ENCODE data around the gene TMED9.

Gene TMED9

DNA sequence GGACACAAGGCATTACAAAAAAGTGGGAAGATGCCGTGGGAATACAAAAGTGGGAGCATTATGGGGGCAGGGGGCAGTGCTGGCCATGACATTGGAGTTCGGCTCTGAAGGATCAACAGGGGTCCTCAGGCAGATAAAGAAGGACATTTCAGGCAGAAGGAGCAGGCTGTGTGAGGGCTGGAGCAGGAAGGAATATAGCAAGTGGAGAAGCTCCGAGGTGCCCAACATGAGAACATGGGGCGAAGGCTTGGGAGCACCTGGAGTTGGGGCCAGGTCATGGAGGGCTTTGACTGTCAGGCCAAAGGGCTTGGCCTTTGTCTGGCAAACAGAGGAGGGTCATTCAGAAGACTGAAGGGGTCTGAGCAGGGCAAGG is 10.4 kb downstream of the TMED9 start:
- H3K9ac ChIP-seq, result no peak overlapping the region
- H3K79me2 ChIP-seq, result peaks cover 5% of the 10 kb centered on the region
- no peaks in the 10 kb centered on the region for H3K9me3 ChIP-seq (ENCODE audit: control insufficient read depth, low read length)
- no peak overlapping the region for H2AFZ ChIP-seq
- no peaks in the 10 kb centered on the region for H3K27me3 ChIP-seq (ENCODE audit: control insufficient read depth, insufficient read depth, low read length)
- TF ChIP-seq, protein P1, sequence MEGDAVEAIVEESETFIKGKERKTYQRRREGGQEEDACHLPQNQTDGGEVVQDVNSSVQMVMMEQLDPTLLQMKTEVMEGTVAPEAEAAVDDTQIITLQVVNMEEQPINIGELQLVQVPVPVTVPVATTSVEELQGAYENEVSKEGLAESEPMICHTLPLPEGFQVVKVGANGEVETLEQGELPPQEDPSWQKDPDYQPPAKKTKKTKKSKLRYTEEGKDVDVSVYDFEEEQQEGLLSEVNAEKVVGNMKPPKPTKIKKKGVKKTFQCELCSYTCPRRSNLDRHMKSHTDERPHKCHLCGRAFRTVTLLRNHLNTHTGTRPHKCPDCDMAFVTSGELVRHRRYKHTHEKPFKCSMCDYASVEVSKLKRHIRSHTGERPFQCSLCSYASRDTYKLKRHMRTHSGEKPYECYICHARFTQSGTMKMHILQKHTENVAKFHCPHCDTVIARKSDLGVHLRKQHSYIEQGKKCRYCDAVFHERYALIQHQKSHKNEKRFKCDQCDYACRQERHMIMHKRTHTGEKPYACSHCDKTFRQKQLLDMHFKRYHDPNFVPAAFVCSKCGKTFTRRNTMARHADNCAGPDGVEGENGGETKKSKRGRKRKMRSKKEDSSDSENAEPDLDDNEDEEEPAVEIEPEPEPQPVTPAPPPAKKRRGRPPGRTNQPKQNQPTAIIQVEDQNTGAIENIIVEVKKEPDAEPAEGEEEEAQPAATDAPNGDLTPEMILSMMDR (IDR thresholded peaks at IDR 0.05), result no peak
- peak overlapping the region; percentile 59 for H3K4me2 ChIP-seq (ENCODE audit: low read length)
- peak overlapping the region; percentile 74 for H3K27ac ChIP-seq
- H3K4me3 ChIP-seq (ENCODE audit: low read depth, low read length), result peak overlapping the region; percentile 38
- no peaks in the 10 kb centered on the region for H3K36me3 ChIP-seq (ENCODE audit: control insufficient read depth, insufficient read depth, low read length)
- H3K4me1 ChIP-seq, result peaks cover 21% of the 10 kb centered on the region

DNA sequence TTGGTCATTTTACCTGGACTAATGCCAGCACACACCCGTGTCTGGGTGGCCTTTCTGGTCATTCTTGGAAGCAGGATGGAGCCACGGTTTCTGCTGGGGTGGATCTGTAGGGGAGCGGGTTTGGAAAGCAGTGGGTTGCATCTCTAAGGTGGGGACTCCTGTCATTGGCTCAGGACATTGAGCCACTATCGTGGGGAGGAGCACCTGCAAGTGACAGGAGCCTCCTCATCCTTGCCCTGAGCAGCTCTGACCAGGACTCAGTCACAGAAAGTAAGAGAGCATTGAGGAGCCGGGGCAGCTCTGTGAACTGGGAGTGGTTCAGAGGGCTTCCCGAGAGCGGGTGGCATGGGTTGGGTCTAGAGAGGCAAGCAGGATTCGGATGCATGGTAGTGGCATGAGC is 11.6 kb downstream of the TMED9 start:
- TF ChIP-seq, protein P1 (IDR thresholded peaks at IDR 0.05), result no peak
- no peak overlapping the region for H3K4me3 ChIP-seq (ENCODE audit: low read depth, low read length)

DNA sequence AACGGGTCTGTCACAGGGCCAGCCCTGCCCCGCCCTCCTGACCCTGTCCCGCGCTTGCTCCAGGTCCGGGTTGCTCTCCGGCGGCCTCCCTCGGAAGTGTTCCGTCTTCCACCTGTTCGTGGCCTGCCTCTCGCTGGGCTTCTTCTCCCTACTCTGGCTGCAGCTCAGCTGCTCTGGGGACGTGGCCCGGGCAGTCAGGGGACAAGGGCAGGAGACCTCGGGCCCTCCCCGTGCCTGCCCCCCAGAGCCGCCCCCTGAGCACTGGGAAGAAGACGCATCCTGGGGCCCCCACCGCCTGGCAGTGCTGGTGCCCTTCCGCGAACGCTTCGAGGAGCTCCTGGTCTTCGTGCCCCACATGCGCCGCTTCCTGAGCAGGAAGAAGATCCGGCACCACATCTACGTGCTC is 12.1 kb downstream of the TMED9 start:
- TF ChIP-seq, protein P1 (IDR thresholded peaks at IDR 0.05), result no peak
- Histone ChIP-seq H2AFZ (no peak overlapping the region), H3K9me3 (ENCODE audit: control insufficient read depth, low read length) (no peaks in the 10 kb centered on the region), H3K4me3 (ENCODE audit: low read depth, low read length) (no peak overlapping the region), H3K27me3 (ENCODE audit: control insufficient read depth, insufficient read depth, low read length) (no peaks in the 10 kb centered on the region), H3K4me1 (peaks cover 21% of the 10 kb centered on the region), H3K4me2 (ENCODE audit: low read length) (no peak overlapping the region), H3K27ac (no peak overlapping the region), H3K9ac (no peak overlapping the region), H3K36me3 (ENCODE audit: control insufficient read depth, insufficient read depth, low read length) (no peaks in the 10 kb centered on the region), H3K79me2 (peaks cover 5% of the 10 kb centered on the region)

More for the DNA sequence above, 11.6 kb downstream of the TMED9 start:
- H3K9ac ChIP-seq, result no peak overlapping the region
- peaks cover 5% of the 10 kb centered on the region for H3K79me2 ChIP-seq
- peaks cover 21% of the 10 kb centered on the region for H3K4me1 ChIP-seq
- H3K9me3 ChIP-seq (ENCODE audit: control insufficient read depth, low read length), result no peaks in the 10 kb centered on the region
- H3K27ac ChIP-seq, result no peak overlapping the region
- no peaks in the 10 kb centered on the region for H3K36me3 ChIP-seq (ENCODE audit: control insufficient read depth, insufficient read depth, low read length)
- no peak overlapping the region for H2AFZ ChIP-seq
- no peak overlapping the region for H3K4me2 ChIP-seq (ENCODE audit: low read length)
- no peaks in the 10 kb centered on the region for H3K27me3 ChIP-seq (ENCODE audit: control insufficient read depth, insufficient read depth, low read length)

DNA sequence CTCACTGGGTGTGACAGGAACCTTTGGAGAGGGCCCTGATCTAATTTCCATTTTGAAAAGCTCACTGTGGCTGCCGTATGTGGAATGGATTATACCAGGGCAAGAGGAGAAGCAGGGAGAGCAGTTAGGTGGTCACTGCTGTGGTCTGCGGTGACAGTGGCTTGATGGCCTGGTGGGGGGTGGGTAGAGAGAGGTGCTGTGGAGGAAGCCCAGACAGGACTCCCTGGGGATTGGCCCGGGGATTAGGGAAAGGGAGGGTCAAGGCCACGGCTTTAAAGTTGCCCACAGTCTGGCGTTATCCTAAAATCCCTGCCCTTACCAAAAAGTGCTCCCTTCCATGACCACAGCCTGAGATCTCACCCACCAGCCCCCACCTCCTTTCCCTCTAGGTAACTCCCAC is 12.7 kb downstream of the TMED9 start:
- Histone ChIP-seq H3K4me1 (peaks cover 21% of the 10 kb centered on the region), H3K9ac (no peak overlapping the region), H3K27ac (no peak overlapping the region), H3K9me3 (ENCODE audit: control insufficient read depth, low read length) (no peaks in the 10 kb centered on the region), H3K27me3 (ENCODE audit: control insufficient read depth, insufficient read depth, low read length) (no peaks in the 10 kb centered on the region), H2AFZ (no peak overlapping the region), H3K79me2 (peaks cover 5% of the 10 kb centered on the region), H3K4me3 (ENCODE audit: low read depth, low read length) (no peak overlapping the region), H3K4me2 (ENCODE audit: low read length) (no peak overlapping the region), H3K36me3 (ENCODE audit: control insufficient read depth, insufficient read depth, low read length) (no peaks in the 10 kb centered on the region)
- TF ChIP-seq, protein P1 (IDR thresholded peaks at IDR 0.05), result no peak

DNA sequence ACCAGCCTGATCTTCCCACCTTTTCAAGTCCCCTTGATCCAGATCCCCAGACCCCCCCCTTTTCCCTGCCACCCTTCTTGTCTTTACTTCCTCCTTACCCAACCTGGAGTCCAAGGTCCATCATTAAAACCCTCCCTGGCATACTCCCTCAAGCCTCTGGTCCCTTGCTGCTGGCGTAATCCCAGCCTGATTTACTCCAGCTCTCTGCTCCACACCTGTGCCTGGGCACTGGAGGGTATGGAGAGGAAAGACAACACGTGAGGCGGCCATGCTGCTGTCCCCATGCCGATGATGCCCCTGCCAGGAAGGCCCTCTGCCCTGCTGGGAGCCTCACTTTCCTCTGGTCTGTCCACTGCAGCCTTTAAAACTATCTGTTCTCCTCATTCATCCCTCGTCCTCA is 13.1 kb downstream of the TMED9 start:
- TF ChIP-seq, protein P1 (IDR thresholded peaks at IDR 0.05), result no peak
- Histone ChIP-seq H3K27ac (no peak overlapping the region), H3K4me3 (ENCODE audit: low read depth, low read length) (no peak overlapping the region), H3K36me3 (ENCODE audit: control insufficient read depth, insufficient read depth, low read length) (no peaks in the 10 kb centered on the region), H3K4me2 (ENCODE audit: low read length) (no peak overlapping the region), H3K9me3 (ENCODE audit: control insufficient read depth, low read length) (no peaks in the 10 kb centered on the region), H3K9ac (no peak overlapping the region), H2AFZ (no peak overlapping the region), H3K79me2 (peaks cover 5% of the 10 kb centered on the region), H3K27me3 (ENCODE audit: control insufficient read depth, insufficient read depth, low read length) (no peaks in the 10 kb centered on the region), H3K4me1 (peaks cover 21% of the 10 kb centered on the region)
